ENCODE data around the gene ASMTL.
"Not testable (repeated sequence)": the region's sequence is repeated elsewhere in the genome, so short reads cannot be mapped to it uniquely, and the experiment has no call there.

Gene ASMTL

DNA sequence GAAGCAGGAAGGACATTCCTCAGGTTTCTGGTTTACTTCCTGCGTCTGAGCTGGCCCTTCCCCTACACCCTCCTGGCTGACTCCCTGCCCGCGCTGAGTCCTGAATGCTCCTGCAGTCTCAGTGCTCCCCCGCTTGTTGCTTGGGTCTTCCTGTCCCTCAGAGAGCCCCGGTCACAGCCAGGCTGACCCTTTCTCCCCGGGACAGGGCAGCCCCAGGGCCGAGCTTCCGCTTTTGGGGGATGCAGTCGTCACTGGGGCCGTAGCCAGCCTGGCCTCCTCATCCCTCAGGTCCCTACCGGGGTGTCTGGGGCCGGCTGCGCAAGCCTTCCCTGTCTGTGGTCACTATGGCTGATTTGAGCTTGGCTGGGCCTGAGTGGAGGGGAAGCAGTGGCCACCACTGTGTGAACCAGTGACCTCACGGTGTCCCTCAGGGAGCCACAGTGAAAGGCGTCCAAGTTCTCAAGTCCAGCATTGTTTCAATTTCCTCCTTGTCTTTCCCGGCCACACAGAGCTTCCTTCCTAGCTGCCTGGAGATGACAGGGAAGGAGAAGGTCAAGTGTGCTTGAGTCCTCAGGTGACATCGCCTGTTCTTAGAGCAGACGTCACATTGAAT, 34.1 kb upstream of the ASMTL start:
- H3K4me3 ChIP-seq (replicated peaks in 1 of 2; ENCODE audit: low read depth in 2 of 2, low read length in 2 of 2): no peak overlapping the region
- DNase-seq (ENCODE audit: low read depth in 2 of 2): peak in 1 of 2 donors; percentile 12
- TF ChIP-seq, protein P1, sequence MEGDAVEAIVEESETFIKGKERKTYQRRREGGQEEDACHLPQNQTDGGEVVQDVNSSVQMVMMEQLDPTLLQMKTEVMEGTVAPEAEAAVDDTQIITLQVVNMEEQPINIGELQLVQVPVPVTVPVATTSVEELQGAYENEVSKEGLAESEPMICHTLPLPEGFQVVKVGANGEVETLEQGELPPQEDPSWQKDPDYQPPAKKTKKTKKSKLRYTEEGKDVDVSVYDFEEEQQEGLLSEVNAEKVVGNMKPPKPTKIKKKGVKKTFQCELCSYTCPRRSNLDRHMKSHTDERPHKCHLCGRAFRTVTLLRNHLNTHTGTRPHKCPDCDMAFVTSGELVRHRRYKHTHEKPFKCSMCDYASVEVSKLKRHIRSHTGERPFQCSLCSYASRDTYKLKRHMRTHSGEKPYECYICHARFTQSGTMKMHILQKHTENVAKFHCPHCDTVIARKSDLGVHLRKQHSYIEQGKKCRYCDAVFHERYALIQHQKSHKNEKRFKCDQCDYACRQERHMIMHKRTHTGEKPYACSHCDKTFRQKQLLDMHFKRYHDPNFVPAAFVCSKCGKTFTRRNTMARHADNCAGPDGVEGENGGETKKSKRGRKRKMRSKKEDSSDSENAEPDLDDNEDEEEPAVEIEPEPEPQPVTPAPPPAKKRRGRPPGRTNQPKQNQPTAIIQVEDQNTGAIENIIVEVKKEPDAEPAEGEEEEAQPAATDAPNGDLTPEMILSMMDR (IDR thresholded peaks at IDR 0.05; ENCODE audit: low read depth, low read length): no peak

DNA sequence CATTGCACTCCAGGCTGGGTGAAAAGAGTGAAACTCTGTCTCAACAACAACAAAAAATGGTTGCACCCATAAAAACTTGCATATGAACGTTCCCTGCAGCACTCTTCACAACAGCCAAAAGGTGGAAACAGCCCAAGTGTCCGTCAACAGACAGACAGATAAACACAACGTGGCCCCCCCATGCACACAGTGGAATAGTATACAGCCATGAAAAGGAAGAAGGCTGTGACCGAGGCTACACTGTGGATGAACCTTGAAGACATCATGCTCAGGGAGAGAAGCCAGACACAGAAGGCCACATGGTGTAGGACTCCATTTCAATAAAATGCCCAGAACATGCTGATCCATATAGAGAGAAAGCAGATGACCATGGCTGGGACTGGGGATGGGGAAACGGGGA, 33.5 kb upstream of the ASMTL start:
- no peak for DNase-seq (ENCODE audit: low read depth in 2 of 2)
- TF ChIP-seq, protein P1 (IDR thresholded peaks at IDR 0.05; ENCODE audit: low read depth, low read length): no peak
- no peak overlapping the region for H3K4me3 ChIP-seq (replicated peaks in 1 of 2; ENCODE audit: low read depth in 2 of 2, low read length in 2 of 2)

DNA sequence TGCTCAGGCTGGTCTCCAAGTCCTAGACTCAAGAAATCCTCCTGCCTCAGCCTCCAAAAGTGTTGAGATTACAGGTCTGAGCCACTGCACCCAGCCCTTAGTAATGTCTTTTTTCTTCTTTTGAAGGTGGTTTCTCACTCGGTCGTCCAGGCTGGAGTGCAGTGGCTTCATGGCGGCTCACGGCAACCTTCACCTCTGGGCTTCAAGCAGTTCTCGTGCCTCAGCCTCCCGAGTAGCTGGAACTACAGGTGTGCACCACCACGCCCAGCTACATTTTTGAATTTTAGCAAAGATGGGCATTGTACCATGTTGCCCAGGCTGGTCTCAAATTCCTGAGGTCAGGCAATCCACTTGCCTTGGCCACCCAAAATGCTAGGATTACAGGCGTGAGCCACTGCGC, 32.3 kb upstream of the ASMTL start:
- no peak overlapping the region for H3K4me3 ChIP-seq (replicated peaks in 1 of 2; ENCODE audit: low read depth in 2 of 2, low read length in 2 of 2)
- no peak for DNase-seq (ENCODE audit: low read depth in 2 of 2)
- TF ChIP-seq, protein P1 (IDR thresholded peaks at IDR 0.05; ENCODE audit: low read depth, low read length): no peak

DNA sequence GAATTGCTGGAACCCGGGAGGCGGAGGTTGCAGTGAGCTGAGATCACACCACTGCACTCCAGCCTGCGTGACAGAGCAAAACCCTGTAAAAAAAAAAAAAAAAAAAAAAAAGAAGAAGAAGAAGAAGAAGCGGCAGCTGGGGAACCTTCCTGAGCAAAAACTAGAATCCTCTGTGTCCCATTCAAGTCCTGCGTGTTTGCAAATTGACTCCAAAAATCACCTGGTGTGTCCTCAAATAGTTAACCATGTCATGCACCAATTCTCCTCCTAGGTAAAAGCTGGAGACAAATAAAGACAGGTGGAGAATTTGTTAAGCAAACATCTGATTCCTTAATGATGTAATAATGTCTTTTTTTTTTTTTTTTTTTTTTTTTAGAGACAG, 31.9 kb upstream of the ASMTL start:
- TF ChIP-seq, protein P1 (IDR thresholded peaks at IDR 0.05; ENCODE audit: low read depth, low read length): no peak
- H3K4me3 ChIP-seq (replicated peaks in 1 of 2; ENCODE audit: low read depth in 2 of 2, low read length in 2 of 2): no peak overlapping the region
- no peak for DNase-seq (ENCODE audit: low read depth in 2 of 2)

DNA sequence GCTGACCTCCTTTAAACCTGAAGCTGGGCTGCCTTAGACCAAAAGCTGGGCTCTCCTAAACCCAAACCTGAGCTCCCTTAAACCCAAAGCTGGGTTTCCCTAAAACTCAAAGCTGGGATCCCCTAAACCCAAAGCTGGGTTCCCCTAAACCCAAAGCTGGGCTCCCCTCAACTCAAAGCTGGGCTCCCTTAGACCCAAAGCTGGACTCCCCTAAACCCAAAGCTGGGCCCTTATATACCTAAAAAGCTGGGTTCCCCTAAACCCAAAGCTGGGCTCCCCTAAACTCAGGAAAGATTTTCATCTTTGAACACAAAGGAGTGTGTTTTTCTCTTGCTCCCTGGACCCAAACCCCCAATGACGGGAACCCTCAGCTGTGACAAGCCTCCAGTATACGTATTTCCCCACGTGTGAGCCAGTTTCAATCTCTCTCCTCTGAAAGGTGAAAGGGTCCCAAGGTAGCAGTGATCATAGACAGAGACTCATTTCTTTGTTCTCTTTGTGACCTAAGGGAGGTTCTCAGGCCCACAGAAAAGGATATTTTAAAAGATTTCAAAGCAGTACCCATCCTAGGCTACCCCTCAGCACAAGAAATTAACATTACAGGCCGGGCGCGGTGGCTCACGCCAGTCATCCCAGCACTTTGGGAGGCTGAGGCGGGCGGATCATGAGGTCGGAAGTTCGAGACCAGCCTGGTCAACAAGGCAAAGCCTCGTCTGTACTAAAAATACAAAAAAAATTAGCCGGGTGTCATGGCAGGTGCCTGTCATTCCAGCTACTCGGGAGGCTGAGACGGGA, 31.3 kb upstream of the ASMTL start:
- no peak for DNase-seq (ENCODE audit: low read depth in 2 of 2)
- no peak overlapping the region for H3K4me3 ChIP-seq (replicated peaks in 1 of 2; ENCODE audit: low read depth in 2 of 2, low read length in 2 of 2)
- TF ChIP-seq, protein P1 (IDR thresholded peaks at IDR 0.05; ENCODE audit: low read depth, low read length): no peak

DNA sequence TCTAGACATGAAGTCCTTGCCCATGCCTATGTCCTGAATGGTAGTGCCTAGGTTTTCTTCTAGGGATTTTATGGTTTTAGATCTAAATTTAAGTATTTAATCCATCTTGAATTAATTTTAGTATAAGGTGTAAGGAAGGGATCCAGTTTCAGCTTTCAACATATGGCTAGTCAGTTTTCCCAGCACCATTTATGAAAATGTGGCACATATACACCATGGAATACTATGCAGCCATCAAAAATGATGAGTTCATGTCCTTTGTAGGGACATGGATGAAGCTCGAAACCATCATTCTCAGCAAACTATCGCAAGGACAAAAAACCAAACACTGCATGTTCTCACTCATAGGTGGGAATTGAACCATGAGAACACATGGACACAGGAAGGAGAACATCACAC, 29.8 kb upstream of the ASMTL start:
- DNase-seq (ENCODE audit: low read depth in 2 of 2); H3K4me3 ChIP-seq (replicated peaks in 1 of 2; ENCODE audit: low read depth in 2 of 2, low read length in 2 of 2): not testable (repeated sequence)

DNA sequence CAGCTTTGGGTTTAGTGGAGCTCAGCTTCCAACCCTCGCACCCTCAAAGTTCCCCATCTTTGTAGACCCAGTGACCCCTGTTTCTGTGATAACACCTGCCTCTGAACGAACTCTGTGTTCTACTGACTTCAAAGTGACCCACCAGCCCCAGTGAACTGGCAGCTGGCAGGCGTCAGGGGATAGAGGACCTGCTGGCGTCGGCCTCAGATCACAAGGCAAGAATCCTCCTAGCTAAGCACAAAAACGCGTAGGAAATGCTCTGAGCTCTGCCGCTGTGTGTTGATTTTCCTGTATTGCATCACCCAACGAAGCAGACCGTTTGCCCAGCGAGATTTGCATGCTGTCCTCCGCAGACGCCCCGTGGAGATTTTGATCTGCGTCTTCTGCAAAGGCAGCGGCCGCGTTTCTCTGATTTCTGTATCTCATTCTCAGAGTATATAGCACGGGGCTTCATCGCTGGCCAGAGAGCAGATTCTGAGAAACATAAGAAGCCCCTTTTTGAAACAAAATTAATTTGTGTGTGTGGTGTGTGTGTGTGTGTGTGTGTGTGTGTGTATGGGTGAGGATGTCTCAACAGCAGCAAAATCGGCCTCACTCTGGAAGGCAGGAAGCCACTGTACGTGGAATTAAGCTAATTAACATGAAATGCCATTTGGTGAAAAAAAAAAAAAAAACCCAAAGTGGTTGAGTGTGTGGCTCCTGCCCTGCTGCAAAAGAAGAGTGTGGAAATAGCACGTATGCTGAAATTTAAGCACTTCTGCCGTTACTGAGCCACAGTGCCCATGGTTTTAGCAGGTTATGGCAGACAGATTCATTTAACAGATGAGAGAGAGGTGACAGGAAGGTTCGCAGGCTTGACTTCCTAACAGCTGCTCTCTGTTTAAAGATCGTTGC, 29.2 kb upstream of the ASMTL start:
- peak; percentile 89 to 90 for DNase-seq (ENCODE audit: low read depth in 2 of 2)
- TF ChIP-seq, protein P1 (IDR thresholded peaks at IDR 0.05; ENCODE audit: low read depth, low read length): no peak
- H3K4me3 ChIP-seq (replicated peaks in 1 of 2; ENCODE audit: low read depth in 2 of 2, low read length in 2 of 2): no peak overlapping the region

Measured in cardiac fibroblast (primary cell).